ENCODE measurements around the gene NFASC. TPM values are rescaled to one million over a fixed set of nuclear protein-coding genes. Genes with fewer than 3 reads are reported as not detected.

The NFASC gene
- total RNA-seq, 1 experiment from 2014 or later, result not detected

DNA sequence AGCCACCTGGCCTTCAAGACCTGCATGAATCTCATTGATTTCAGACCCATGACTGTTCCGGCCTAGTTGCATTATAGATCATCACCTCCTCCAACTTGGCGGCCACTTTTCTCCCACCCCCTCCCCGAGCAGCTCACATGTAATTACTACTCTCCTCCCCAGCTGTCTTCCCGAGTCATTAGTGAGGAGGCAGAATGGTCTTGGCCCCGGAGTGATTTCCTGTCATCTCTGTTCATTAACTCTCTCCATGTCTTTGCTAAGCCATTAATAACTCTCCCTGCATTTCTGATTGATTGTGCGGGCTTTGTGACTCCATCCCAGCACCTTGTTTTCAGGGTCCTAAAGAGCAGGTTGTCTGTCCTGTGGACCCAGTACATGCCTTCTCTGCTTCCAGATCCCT is 96.8 kb downstream of the NFASC start:
- no peak for DNase-seq (ENCODE audit: low read depth)
- in situ Hi-C loops (cut with HindIII; ENCODE audit: low pct_unique_long_range_greater_than_20kb, low sequenced_read_pairs), result no loop called here

DNA sequence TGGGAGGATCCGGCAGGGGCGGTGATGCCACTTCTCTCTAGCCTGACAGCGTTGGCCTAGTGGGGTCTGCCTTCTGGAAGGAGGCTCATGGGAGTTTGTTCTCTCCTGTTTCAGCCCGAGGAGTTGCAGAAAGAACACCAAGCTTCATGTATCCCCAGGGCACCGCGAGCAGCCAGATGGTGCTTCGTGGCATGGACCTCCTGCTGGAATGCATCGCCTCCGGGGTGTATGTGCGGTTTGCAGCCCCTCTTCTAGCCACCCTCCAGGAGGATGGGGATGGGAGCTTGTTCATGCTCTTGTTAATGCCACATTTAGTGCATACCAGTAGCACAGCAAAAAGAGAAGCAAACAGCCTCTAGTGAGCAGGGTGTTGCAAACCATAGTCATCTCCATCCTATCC is 97.5 kb downstream of the NFASC start:
- DNase-seq (ENCODE audit: low read depth), result no peak
- in situ Hi-C loops (cut with HindIII; ENCODE audit: low pct_unique_long_range_greater_than_20kb, low sequenced_read_pairs), result no loop called here

DNA sequence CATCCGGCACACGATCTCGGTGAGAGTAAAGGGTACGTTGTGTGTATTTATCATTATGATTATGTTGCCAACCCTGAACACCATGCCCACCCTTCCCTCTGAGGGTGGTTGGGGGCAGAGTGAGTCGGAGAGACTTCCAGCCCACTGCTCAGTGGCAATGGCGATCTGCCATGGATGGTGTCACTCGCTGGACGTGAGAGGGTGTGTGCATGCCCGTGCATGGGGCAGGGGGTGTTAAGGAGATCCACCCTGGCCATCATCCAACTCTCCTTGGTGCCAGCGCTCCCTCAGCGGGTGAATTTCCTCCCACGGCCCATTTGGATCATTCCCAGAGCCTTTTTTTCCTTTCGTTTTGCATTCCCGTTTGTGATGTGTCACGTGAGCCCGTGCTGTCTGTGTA is 98.3 kb downstream of the NFASC start:
- in situ Hi-C loops (cut with HindIII; ENCODE audit: low pct_unique_long_range_greater_than_20kb, low sequenced_read_pairs), result no loop called here
- DNase-seq (ENCODE audit: low read depth), result no peak

DNA sequence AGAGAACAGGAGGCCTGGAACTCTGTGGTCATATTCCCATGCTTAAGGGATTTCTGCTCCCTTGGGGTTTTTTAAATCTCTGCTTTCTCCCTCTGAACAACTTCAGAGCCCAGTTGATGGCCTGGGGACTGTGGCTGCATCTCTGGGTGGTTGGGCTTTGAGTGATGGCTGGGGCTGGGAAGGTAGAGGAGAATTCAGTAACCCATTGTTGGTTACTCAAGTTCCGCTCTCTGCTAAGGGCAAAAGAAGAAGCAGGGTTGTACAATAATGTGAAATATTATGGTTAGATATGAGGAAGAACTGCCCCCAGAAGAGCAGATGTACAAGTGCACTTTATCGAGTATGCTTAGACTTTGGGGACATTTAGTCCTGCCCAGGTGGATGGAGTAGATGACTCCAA is 100.3 kb downstream of the NFASC start:
- in situ Hi-C loops (cut with HindIII; ENCODE audit: low pct_unique_long_range_greater_than_20kb, low sequenced_read_pairs), result no loop called here

DNA sequence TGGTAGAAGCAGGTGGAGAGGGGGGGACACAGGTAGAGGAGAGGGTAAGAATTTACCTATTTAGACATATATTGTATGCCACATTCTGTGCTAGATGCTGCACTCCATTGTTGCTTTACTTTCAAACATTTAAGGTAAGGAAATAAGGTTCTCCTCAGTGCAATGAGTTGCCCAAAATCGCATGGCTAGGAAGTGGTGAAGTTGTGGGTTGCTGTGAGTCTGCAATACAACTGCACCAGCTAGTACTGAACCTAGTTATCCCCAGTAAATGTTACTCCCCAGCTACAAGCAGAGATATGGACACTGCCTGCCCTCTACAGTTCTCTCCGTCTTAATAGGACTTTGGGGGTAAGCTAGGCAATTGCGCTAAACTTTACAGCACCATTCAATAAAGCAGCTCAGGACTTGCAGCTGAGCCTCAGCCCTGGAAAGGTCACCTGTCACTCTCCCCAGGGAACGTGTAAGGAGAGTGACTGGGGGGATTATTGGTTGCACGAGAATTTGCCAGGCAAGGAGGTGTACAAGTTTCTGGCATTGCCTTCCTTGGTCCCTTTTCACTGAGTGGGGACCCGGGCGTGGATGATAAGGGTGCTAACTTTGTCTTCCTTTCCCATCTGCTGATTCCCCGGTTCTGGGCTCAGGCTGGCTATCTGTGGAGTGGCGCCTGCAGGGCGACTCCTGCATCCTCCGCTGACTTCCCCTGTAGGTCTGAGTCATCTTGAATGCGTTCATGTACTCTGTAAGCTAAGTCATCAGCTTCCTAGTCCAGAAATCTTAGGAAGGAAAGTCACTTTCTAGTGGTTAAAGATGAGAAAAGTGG is 101.1 kb downstream of the NFASC start:
- in situ Hi-C loops (cut with HindIII; ENCODE audit: low pct_unique_long_range_greater_than_20kb, low sequenced_read_pairs), result no loop called here
- peak; percentile 33 for DNase-seq (ENCODE audit: low read depth)

More for the DNA sequence above, 100.3 kb downstream of the NFASC start:
- DNase-seq (ENCODE audit: low read depth), result no peak

DNA sequence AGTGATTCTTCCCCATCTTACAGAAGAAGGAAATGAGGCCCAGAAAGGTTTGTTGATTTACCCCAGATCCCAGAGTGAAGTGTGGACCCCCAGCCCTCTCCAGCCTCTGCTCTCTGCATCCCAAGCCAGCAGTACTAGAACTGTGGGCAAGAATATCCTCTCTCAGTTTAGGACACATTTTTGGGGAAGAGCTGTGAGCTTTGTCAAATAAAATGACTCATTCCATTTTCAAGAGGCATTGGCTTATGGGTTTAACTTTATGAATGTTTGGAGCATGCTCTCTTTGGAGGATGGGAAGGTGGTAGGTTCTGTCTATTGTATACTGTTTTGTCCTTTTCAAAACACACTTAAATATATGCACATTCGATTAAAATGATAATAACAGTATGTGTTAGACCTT is 101.8 kb downstream of the NFASC start:
- in situ Hi-C loops (cut with HindIII; ENCODE audit: low pct_unique_long_range_greater_than_20kb, low sequenced_read_pairs), result no loop called here
- no peak for DNase-seq (ENCODE audit: low read depth)

DNA sequence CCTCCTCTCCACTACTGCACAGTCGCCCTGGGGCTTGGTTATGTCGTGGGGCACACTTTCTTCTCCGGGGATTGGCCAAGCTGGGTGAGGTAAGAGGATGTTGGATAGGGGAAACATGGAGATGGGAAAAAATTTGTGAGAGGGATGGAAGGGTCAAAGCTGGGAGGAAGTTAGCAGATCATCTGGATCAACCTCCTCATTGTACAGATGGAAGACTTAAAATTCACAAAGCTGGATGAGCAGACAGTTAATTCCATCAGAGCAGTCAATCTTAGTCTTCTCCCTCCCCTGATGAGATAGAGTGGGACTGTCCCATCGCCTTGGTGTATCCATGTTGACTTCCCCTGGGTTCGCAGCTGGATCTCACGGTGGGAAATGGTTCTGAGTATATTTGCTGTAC is 102.8 kb downstream of the NFASC start:
- in situ Hi-C loops (cut with HindIII; ENCODE audit: low pct_unique_long_range_greater_than_20kb, low sequenced_read_pairs), result no loop called here
- no peak for DNase-seq (ENCODE audit: low read depth)

DNA sequence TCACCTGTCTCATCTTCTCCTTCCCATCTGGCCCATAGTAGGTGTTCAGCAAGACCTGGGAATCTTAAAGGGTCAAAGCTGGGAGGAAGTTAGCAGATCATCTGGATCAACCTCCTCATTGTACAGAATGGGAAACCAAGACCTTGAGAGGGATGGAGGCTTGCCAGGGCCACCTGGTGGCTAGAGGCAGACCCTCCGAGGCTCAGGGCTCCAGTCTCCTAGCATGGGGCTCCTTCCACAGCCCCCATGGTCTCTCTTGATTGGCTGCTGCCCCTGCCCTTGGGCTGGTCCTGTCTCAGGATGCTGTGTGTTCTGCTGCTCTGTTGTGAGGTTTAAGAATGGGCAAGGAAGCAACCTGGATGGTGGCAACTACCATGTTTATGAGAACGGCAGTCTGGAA is 103.7 kb downstream of the NFASC start:
- in situ Hi-C loops (cut with HindIII; ENCODE audit: low pct_unique_long_range_greater_than_20kb, low sequenced_read_pairs), result no loop called here
- no peak for DNase-seq (ENCODE audit: low read depth)

DNA sequence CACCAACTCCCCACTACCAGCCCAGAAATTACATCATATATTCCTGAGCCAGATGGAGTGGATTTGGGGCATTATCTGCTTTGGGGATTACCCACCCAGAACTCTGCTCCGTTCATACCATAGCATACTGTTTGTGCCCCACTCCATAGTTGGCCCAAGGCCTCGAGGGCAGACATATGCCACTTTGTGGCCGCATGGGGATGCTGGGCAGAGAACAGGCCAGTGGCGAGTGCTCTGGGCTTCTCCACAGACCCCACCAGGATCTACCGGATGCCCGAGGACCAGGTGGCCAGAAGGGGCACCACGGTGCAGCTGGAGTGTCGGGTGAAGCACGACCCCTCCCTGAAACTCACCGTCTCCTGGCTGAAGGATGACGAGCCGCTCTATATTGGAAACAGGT is 104.4 kb downstream of the NFASC start:
- no peak for DNase-seq (ENCODE audit: low read depth)
- in situ Hi-C loops (cut with HindIII; ENCODE audit: low pct_unique_long_range_greater_than_20kb, low sequenced_read_pairs), result no loop called here

DNA sequence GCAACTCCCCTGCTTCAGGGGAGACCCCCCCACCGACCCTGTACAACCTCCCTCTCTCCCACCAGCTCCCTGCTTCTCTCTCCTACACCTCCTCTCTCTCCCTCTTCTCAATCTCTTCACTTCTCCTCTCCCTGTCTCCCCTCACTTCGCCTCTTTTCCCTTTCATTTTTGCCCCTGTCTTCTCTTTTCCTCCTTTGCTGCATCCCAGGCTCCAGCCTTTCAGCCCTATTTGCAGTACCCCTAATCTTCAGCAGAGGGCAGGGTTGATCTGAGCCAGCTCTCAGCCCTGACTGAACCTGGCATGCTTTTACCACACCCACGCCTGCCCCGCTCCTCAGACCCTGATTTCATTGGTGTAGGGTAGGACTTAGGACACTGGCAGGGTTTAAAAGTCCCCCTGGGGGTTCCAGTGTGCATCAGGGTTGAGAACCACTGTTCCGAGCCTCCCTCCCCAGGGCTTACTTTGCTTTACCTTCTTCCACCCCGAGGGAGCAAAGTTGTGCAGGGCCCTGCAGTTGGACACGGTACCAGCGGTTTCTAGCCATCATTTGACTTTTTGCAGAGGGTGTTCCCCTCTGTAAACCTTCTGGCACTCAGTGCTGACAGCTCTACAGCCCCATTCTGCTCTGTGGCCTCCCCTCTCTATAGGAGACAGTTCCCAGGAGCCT is 105.0 kb downstream of the NFASC start:
- DNase-seq (ENCODE audit: low read depth), result peak; percentile 45
- in situ Hi-C loops (cut with HindIII; ENCODE audit: low pct_unique_long_range_greater_than_20kb, low sequenced_read_pairs), result no loop called here

DNA sequence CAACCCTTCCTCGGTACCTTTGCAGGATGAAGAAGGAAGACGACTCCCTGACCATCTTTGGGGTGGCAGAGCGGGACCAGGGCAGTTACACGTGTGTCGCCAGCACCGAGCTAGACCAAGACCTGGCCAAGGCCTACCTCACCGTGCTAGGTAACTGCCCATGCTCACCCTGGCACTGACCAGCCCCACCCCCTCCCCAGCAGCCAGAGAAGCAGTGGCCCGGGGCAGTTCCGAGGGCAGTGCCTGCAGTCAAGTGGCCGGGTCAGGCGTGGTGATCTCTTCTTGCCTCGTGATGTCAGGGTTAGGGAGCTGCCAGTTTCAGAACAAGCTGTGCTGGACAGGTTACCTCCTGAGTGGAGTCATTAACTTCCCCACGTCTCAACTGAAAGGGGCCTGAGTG is 106.0 kb downstream of the NFASC start:
- no peak for DNase-seq (ENCODE audit: low read depth)
- in situ Hi-C loops (cut with HindIII; ENCODE audit: low pct_unique_long_range_greater_than_20kb, low sequenced_read_pairs), result no loop called here

DNA sequence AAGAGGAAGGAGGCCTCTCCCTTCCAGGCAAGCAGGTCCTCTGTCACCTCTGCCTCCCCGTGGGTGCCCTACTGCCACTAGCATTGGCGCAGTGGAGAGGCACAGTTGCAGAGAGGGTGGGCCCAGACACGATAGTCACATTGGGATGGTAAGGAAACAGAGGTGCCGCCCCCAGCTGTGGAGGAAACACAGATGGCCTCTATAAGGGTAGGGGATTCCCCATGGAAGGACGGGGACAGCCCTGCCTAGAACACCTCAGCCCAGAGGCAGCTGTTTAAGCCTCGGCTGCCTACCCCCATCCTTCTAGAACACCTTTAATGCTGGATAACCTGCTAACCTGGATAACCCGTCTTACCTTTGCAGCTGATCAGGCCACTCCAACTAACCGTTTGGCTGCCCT is 106.7 kb downstream of the NFASC start:
- DNase-seq (ENCODE audit: low read depth), result no peak
- in situ Hi-C loops (cut with HindIII; ENCODE audit: low pct_unique_long_range_greater_than_20kb, low sequenced_read_pairs), result no loop called here

DNA sequence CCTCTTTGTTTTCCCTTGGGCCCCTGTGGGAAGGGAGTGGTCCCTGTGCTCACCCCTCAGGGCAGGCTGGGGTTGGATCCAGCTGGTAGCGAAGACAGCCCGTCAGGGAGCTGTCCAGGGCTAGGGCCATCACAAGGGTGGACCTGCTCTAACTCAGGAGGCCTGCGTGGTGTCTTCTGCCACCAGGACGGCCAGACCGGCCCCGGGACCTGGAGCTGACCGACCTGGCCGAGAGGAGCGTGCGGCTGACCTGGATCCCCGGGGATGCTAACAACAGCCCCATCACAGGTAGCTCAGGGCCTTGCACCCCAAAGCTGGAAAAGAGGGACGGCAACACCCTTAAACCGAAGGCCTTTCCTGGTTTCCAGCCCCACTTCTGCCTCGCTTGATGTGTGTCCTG is 108.1 kb downstream of the NFASC start:
- in situ Hi-C loops (cut with HindIII; ENCODE audit: low pct_unique_long_range_greater_than_20kb, low sequenced_read_pairs), result no loop called here
- no peak for DNase-seq (ENCODE audit: low read depth)

DNA sequence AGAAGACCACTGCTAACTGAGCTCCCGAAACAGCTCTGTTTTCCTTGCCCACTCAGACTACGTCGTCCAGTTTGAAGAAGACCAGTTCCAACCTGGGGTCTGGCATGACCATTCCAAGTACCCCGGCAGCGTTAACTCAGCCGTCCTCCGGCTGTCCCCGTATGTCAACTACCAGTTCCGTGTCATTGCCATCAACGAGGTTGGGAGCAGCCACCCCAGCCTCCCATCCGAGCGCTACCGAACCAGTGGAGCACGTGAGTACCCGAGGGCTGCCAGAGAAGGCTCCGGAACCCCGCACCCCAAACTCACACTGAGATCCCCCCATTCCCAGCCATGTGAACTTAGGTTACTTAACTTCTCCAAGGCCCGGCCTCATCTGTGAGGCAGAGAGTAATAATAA is 108.6 kb downstream of the NFASC start:
- DNase-seq (ENCODE audit: low read depth), result no peak
- in situ Hi-C loops (cut with HindIII; ENCODE audit: low pct_unique_long_range_greater_than_20kb, low sequenced_read_pairs), result no loop called here

DNA sequence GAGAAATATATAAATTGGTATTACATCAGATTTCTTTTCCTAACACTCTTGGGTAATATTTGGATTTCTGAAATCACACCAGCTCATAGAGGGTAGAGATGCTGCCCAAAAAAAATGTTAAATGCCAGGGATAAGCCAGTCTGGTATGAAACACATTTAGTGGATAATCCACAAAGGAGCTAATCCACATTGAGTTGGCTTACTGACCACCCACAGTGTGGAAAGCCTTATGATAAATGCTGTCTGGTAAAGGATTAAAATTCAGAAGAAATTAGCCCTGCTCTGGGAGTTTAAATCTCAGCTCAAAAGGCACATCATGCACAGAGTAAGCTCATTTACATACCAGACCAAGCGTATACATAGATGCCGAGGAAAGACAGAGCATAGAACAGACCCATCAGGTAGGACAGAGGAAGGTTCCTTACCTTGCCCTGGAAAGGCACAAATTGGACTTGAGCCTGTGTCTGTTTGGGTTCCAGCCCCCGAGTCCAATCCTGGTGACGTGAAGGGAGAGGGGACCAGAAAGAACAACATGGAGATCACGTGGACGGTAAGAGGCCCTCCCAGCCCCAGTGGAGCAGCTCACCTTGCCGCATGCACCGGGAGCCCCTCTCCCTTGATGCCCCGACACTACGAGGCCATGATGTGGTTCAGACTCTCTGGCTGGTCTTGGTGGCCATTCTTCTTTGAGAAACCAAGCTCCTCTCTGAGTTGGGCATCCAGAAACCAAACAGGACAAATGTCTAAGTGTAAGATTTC is 109.4 kb downstream of the NFASC start:
- in situ Hi-C loops (cut with HindIII; ENCODE audit: low pct_unique_long_range_greater_than_20kb, low sequenced_read_pairs), result no loop called here
- DNase-seq (ENCODE audit: low read depth), result no peak

DNA sequence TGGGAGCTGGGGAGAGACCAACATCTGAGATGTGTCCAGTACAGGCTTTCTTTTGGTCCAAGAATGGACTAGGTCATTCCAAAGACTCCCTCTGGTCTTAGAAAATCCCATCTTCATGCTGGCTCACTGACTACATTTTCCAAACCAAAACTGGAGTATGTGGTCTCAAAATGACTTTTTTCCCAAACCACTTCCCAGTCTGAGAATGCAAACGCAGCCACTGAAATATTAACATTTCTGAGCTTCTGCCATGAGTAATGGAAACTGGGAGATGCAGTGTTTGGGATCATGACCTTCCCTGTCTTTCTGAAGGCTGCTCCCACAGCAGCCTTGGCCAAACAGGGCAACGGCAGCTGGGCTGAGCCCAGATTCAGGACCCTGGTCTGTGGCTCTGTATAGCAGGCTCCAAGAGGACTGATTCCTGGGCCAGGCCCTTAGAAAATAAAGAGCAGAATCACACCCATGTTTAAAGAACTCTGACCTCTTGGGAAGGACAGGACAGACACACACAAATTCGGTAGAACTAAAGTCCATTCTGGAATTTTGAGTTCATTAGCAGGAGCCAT is 110.3 kb downstream of the NFASC start:
- in situ Hi-C loops (cut with HindIII; ENCODE audit: low pct_unique_long_range_greater_than_20kb, low sequenced_read_pairs), result no loop called here
- no peak for DNase-seq (ENCODE audit: low read depth)

DNA sequence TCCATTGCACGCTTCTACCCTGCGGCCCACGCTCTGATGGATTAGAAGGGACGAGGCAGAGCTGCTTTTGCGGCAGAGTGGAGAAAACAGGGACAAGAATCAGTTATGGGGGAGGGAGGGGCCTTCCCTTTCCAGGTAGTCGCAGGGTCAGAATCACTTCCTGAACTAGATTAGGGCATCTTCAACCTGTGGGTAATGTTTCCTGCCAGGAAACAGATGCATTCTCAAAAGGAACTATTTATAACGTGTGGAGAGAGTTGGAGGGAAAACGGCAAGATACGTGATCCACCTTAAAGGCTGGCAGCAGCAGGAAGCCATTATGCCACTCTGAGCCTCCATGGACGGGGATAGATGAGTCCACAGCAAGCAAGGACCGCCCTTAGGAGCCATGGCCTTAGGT is 112.5 kb downstream of the NFASC start:
- DNase-seq (ENCODE audit: low read depth), result no peak
- in situ Hi-C loops (cut with HindIII; ENCODE audit: low pct_unique_long_range_greater_than_20kb, low sequenced_read_pairs), result no loop called here

DNA sequence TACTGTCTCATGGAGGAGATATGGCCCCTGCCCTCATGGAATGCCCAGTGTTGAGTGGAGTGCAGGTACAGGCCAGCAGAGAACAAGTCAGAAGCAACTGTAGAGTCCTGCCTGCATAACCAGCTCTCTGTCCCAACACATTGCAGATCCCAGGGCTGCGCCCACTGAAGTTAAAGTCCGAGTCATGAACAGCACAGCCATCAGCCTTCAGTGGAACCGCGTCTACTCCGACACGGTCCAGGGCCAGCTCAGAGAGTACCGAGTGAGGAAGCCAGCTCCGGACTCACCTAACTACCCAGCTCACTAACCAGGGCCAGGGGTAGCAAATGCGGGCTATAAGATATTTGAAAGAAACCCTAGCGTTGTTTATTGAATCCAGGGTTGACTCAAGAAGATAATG is 113.2 kb downstream of the NFASC start:
- in situ Hi-C loops (cut with HindIII; ENCODE audit: low pct_unique_long_range_greater_than_20kb, low sequenced_read_pairs), result no loop called here
- DNase-seq (ENCODE audit: low read depth), result no peak

DNA sequence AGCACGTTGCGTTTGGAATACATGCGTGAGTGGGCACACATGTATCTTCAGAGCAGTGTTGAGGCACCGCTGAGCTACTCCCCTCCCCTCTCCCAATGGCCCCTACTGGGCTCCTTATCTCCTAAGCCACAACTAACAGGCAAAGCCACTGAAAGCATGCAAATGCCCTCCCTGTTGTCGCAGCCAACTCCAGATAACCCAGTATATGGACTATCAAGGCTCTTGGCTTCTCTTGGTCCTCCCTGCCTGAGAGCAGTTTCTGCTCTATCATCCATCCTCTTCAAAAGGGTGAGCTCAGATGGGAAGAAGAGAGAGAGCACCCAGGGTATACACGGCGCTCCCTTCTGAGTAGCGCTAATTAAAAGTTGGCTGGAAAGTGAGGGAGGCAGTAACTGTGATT is 113.8 kb downstream of the NFASC start:
- in situ Hi-C loops (cut with HindIII; ENCODE audit: low pct_unique_long_range_greater_than_20kb, low sequenced_read_pairs), result no loop called here
- no peak for DNase-seq (ENCODE audit: low read depth)
